Osteoblast (primary cell): ENCODE data around the gene PGPEP1. TPM values are rescaled to one million over a fixed set of nuclear protein-coding genes. Genes with fewer than 3 reads are reported as not detected.

Experiments used
- DNase-seq: peaks from one replicate; pipeline ENCODE4 v3.0.0; 2011; ENCODE audit warnings: low spot score, mixed read lengths; ENCODE audit not compliant: insufficient read length; ENCODE audit errors: missing footprints
- H2AFZ ChIP-seq: 2 replicates; pipeline ENCODE4 v1.6.0; 2011; ENCODE audit warnings: mild to moderate bottlenecking, low read length
- H3K27ac ChIP-seq: 2 replicates; pipeline ENCODE4 v1.5.1; 2011; ENCODE audit warnings: mild to moderate bottlenecking, low read depth, low read length, moderate library complexity
- H3K27me3 ChIP-seq: 2 replicates; pipeline ENCODE4 v1.6.0; 2012; ENCODE audit warnings: mild to moderate bottlenecking, control low read depth, inconsistent platforms, low read length, moderate library complexity; ENCODE audit not compliant: insufficient read depth
- H3K36me3 ChIP-seq: 2 replicates; pipeline ENCODE4 v1.5.1; 2011; ENCODE audit warnings: mild to moderate bottlenecking, low read length, control low read depth, moderate library complexity; ENCODE audit not compliant: insufficient read depth
- H3K4me1 ChIP-seq: 2 replicates; pipeline ENCODE4 v1.5.1; 2011; ENCODE audit warnings: mild to moderate bottlenecking, low read length, control low read depth, moderate library complexity; ENCODE audit not compliant: insufficient read depth
- H3K4me2 ChIP-seq: 2 replicates; pipeline ENCODE4 v1.6.0; 2011; ENCODE audit warnings: mild to moderate bottlenecking, low read length; ENCODE audit not compliant: insufficient read depth
- H3K4me3 ChIP-seq: fragments of 200-600 bp; sonication (generic); 3 replicates; pipeline ENCODE4 v1.5.1; 2012; ENCODE audit warnings: mild to moderate bottlenecking, low read length, inconsistent platforms; ENCODE audit not compliant: insufficient read depth
- H3K79me2 ChIP-seq: 2 replicates; pipeline ENCODE4 v1.6.0; 2012; ENCODE audit warnings: mild to moderate bottlenecking, low read length, control low read depth, inconsistent platforms; ENCODE audit not compliant: insufficient read depth
- H3K9me3 ChIP-seq: 2 replicates; pipeline ENCODE4 v1.5.1; 2011; ENCODE audit warnings: low read depth, low read length, control low read depth
- H4K20me1 ChIP-seq: 2 replicates; pipeline ENCODE4 v1.6.0; 2012; ENCODE audit warnings: mild to moderate bottlenecking, low read length, control low read depth; ENCODE audit not compliant: insufficient read depth
- total RNA-seq: library from RNA; depleted of rRNA; stranded (reverse); fragments of >200 nt; gene quantifications from 2 replicates; pipeline ENCODE4 v1.2.3, GENCODE V29; 2012
- TF ChIP-seq, protein P1 (sequence below): IDR thresholded peaks from 2 replicates; pipeline ENCODE4 v1.5.1; 2011; ENCODE audit warnings: mild to moderate bottlenecking, low read depth, low read length, moderate library complexity; ENCODE audit errors: extremely low read depth

The PGPEP1 gene
- total RNA-seq, 1 donor = 31.1 TPM

DNA sequence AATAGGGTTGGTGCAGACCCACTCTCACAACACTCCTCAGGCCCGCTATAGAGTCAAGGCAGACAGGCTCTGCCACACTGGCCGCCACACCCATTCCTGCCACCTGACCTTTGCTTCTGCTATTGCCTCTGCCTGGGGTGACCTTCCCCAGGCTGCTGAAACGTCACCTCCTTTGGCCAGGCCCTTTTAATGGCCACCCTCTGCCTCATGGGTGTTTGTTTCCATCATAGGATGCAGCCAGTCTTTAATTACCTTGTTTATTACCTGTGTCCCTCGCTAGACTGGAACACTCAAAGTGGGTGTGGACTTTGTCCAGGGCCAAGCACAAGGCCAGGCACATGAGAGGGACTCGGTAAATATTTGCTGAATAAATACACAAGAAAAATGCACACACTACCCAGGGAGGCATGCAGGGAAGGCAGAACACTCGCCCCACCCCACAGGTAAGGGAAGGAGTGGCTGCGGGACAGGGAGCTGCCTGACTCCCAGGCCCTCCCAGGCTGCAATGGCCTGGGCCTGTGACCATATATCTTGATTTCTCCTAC, 20.7 kb upstream of the PGPEP1 start:
- Histone ChIP-seq H3K27ac (no peak overlapping the region), H3K36me3 (peaks cover 3% of the 10 kb centered on the region), H2AFZ (no peak overlapping the region), H3K27me3 (no peaks in the 10 kb centered on the region), H3K4me2 (no peak overlapping the region), H3K9me3 (no peaks in the 10 kb centered on the region), H3K79me2 (peaks cover 52% of the 10 kb centered on the region), H3K4me1 (peaks cover 25% of the 10 kb centered on the region), H4K20me1 (no peaks in the 10 kb centered on the region), H3K4me3 (no peak overlapping the region)
- TF ChIP-seq, protein P1, sequence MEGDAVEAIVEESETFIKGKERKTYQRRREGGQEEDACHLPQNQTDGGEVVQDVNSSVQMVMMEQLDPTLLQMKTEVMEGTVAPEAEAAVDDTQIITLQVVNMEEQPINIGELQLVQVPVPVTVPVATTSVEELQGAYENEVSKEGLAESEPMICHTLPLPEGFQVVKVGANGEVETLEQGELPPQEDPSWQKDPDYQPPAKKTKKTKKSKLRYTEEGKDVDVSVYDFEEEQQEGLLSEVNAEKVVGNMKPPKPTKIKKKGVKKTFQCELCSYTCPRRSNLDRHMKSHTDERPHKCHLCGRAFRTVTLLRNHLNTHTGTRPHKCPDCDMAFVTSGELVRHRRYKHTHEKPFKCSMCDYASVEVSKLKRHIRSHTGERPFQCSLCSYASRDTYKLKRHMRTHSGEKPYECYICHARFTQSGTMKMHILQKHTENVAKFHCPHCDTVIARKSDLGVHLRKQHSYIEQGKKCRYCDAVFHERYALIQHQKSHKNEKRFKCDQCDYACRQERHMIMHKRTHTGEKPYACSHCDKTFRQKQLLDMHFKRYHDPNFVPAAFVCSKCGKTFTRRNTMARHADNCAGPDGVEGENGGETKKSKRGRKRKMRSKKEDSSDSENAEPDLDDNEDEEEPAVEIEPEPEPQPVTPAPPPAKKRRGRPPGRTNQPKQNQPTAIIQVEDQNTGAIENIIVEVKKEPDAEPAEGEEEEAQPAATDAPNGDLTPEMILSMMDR = no peak
- peak; percentile 9 for DNase-seq

DNA sequence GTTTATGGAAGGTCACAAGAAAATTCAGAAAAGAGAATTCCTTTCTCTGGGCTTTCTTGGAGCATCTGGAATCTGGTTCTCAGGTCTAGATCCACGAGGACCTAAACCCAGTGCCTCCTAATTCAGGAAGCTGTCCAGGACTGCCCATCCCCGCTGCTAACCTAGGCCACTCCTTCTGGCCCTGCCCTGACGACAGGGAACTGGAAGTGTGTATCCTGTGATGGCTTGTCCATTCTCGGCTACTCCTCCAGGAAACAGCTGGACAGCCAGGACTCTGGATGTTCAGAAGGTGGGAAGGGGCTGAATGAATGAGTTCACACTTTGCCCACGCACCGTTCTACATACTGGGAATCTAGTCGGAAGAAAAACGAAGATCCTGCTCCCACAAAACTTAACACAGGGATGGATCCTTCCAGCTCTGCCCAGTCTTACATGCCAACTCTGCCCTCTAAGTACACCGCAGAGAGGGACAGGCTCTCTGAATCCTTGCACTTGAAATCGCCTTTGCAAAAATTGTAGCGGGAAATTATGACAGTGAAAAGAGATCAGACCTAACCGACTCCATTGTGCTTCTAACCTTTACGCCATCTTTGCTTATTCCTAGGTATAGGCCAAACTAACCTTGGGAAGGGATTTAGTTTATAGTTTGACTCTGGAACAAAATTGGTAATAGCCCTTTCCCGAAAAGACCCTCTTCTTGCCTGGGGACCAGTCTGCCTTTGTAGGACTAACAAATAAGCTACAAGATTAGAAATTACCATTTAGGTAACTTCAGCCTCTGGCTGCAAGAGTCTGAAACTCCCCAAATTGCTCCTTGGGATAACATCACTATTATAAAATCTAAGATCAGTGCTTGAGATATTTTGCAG, 19.3 kb upstream of the PGPEP1 start:
- peak overlapping the region; percentile 98 for H3K4me2 ChIP-seq
- H3K79me2 ChIP-seq = peaks cover 50% of the 10 kb centered on the region
- H3K4me3 ChIP-seq = no peak overlapping the region
- TF ChIP-seq, protein P1 = no peak
- no peak overlapping the region for H2AFZ ChIP-seq
- H3K27me3 ChIP-seq = no peaks in the 10 kb centered on the region
- H3K36me3 ChIP-seq = peaks cover 3% of the 10 kb centered on the region
- peak; percentile 68 for DNase-seq
- peaks cover 25% of the 10 kb centered on the region for H3K4me1 ChIP-seq
- H3K27ac ChIP-seq = peak overlapping the region; percentile 86
- no peaks in the 10 kb centered on the region for H4K20me1 ChIP-seq
- no peaks in the 10 kb centered on the region for H3K9me3 ChIP-seq

DNA sequence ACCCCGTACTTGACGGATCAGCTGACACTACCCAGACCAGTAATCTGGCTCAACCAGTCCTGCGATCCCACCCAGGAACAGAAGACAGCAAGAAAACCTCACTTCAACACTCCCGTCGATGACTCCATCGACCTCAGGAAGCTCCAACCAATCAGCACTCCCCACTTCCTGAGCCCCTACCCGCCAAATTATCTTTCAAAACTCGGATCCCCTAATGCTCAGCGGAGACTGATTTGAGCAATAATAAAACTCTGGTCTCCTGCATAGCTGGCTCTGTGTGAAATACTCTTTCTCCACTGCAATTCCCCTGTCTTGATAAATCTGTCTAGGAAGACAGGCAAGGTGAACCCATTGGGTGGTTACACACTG, 18.7 kb upstream of the PGPEP1 start:
- H3K36me3 ChIP-seq = peaks cover 3% of the 10 kb centered on the region

DNA sequence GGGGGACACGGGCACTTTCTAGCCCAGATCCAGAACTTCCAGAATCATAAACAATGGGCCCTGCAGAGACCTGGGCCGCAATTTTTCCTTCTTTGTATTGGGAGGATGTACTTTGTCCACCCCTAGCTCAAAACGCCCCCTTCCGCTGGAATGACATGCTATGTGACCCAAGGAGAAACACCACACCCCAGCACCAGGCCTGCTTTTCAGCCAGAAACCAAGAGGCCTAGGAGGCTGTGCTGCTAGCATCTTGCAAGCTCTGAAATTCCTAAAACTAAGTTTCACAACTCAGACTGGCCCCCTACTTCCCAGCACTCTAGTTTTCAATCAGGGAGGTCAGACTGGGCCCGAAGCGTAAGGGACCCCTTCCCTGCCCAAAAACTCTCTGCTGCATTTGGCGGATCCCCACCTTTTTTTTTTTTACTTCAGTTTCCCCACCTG, 18.1 kb upstream of the PGPEP1 start:
- Histone ChIP-seq H2AFZ (peak overlapping the region; percentile 83), H3K27ac (peak overlapping the region; percentile 86), H3K36me3 (peaks cover 3% of the 10 kb centered on the region), H3K9me3 (no peaks in the 10 kb centered on the region), H3K4me2 (peak overlapping the region; percentile 98), H3K4me1 (peaks cover 25% of the 10 kb centered on the region), H3K27me3 (no peaks in the 10 kb centered on the region), H3K4me3 (peak overlapping the region; percentile 95), H3K79me2 (peaks cover 50% of the 10 kb centered on the region), H4K20me1 (no peaks in the 10 kb centered on the region)
- TF ChIP-seq, protein P1 = peak; percentile 37
- peak; percentile 96 for DNase-seq

More for the DNA sequence above, 18.7 kb upstream of the PGPEP1 start:
- Histone ChIP-seq H2AFZ (peak overlapping the region; percentile 83), H3K27ac (peak overlapping the region; percentile 86), H3K4me1 (peaks cover 25% of the 10 kb centered on the region), H3K79me2 (peaks cover 50% of the 10 kb centered on the region), H3K9me3 (no peaks in the 10 kb centered on the region), H3K27me3 (no peaks in the 10 kb centered on the region), H3K4me2 (peak overlapping the region; percentile 98), H3K4me3 (peak overlapping the region; percentile 95), H4K20me1 (no peaks in the 10 kb centered on the region)
- peak; percentile 21 for DNase-seq
- TF ChIP-seq, protein P1 = no peak
